GM20431 (cell line): ENCODE measurements around the gene FGD5.

Experiments
- in situ Hi-C: fragments of 300-500 bp; cut with MseI, MboI; formaldehyde crosslinking; loops from one replicate; pipeline ENCODE4 v1.15.0; 2020; ENCODE audit warnings: low sequenced_read_pairs; ENCODE audit not compliant: unreplicated experiment

The FGD5 gene

DNA sequence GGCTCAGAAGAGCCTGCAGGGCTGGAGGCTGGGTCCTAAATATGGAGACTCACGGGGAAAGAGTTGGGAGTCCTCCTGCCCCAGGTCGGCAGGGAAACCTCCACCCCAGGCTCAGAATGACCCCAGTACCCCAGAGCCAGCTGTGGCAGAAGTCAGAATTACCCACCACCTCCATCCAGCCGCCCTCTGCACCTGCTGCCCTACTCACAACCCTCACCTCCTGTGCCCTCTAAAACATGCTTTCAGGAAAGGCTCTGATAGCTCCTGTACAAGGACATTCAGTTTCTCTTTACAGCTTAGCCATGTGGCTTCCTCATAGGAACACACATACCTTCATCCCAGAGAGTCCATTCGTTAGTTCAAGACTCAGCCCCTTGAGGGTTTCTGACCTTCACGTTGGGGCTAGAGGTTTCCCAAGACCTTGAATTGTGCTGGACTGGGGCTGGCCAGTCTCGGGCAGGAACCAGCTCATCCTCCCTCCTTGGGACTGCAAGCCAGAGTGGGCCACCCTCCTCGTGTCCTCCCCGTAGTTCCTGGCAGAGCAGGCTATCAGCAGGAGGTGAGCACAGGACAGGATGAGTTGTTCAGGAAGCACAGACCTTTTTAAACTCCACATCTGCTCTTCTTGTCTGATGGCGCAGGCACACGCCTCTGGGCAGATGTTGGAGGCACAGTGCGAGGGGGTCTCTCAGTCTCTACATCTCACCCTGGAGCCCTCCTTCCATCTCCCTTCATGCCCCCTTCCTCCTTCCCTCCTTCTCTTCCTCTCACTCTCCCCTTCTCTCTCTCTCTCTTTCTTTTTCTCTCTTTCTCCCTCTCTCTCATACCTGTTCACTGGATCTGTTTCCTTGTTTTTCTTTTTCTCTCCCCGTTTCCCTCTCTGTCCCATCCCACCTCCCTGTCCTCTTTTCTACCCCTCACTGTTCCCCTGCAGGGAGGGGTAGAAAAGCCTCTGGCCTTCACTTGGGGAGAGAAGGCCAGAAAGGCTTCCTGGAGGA, 72.7 kb downstream of the FGD5 start:
- in situ Hi-C loops: no loop called here

DNA sequence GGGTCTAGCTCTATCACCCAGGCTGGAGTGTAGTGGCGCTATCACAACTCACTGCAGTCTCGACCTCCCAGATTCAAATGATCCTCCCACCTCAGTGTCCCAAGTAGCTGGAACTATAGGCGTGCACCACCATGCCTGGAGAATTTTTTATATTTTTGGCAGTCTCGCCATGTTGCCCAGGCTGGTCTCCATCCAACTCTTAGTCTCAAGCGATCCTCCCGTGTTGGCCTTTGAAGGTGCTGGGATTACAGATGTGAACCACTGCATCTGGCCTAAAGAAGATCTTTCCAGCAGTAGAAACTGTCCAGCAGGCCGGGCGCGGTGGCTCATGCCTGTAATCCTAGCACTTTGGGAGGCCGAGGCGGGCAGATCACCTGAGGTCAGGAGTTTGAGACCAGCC, 73.5 kb downstream of the FGD5 start:
- in situ Hi-C loops: no loop called here

DNA sequence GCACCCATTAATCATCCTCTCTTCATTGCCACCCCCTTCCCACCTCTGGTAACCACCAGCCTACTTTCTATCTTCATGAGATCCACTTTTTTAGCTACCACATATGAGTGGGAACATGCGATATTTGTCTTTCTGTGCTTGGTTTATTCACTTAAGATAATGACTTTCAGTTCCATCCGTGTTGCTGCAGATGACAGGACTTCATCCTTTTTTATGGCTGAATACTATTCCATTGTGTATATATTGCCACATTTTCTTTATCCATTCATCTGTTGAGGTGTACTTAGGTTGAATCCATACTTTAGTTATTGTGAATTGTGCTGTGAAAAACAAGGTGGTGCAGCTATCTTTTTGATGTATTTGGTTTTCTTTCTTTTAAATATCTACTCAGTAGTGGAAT, 75.3 kb downstream of the FGD5 start:
- in situ Hi-C loops: no loop called here

DNA sequence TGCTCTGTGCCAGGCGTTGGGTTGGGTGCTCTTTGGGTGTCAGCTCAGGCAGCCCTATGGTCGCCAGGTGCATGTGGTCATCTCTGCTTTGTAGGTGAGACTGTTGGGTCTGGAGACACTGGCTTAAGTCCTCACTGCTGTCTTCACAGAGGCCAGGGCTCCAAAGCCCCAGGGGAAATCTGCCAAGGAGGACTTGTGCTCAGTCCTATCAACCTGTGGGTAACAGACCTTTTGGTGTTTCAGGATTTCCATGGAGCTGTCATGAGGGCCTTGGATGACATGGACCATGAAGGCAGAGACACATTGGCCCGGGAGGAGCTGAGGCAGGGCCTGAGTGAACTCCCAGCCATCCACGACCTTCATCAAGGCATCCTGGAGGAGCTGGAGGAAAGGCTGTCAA, 78.5 kb downstream of the FGD5 start:
- in situ Hi-C loops: no loop called here

GRCh38 chr3:14898929-14899328, 80.2 kb downstream of the FGD5 start:
- in situ Hi-C loops: no loop called here

DNA sequence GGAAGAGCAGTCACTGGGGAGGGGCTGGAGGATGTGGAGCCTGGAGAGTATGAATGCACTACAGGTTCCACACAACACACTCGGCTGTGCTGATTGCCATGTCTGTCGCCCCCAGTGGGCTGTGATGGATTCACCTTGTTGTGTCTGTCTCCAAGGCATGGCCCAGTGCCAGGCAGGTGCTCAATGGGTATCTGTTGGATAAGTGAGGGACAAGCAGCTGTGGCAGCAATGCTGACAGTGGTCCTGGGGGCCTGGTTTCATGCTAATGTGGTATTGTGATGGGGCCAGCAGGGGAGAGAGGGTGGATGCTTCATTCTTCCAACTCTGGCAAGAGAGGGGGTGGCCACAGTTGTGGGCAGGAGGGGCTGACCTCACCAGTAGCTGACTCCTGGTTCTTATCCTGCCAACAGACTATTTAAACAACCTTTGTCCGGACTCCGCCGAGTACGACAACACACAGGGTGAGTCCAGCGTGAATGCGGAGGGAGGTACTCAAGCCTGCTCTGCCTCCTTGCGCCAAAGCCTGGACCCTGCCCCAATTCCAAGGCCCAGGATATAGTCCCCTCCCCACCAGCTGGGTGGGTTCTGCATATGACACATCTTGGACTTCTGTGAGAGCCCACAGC, 81.3 kb downstream of the FGD5 start:
- in situ Hi-C loops: loop anchor here (25.0 kb wide), 1 partner anchor 263 kb away; no protein-coding TSS in a partner anchor

GRCh38 chr3:14900881-14901873, 82.4 kb downstream of the FGD5 start:
- in situ Hi-C loops: loop anchor here (25.0 kb wide), 1 partner anchor 264 kb away; no protein-coding TSS in a partner anchor

DNA sequence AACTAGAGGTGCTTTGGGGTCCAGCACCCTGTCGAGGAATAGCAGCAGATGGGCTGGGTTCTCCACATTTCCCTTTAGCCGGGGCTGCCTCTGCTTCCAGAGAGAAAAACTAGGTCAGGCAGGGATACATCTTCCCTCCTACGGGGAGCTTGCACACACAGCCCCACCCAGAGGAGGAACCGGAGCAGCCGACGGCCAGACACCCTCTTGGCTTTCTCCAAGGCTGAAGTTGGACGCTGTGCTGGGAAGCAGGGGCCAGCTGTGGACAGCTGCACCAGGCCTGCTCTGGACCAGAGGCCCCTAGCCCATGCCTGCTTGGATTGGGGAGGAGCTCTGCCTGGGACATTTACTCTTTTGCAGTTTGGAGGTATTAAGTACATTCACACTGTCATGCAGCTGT, 84.0 kb downstream of the FGD5 start:
- in situ Hi-C loops: loop anchor here (25.0 kb wide), 1 partner anchor 265 kb away; no protein-coding TSS in a partner anchor

GRCh38 chr3:14903501-14903900, 84.7 kb downstream of the FGD5 start:
- in situ Hi-C loops: loop anchor here (25.0 kb wide), 1 partner anchor 266 kb away; no protein-coding TSS in a partner anchor

DNA sequence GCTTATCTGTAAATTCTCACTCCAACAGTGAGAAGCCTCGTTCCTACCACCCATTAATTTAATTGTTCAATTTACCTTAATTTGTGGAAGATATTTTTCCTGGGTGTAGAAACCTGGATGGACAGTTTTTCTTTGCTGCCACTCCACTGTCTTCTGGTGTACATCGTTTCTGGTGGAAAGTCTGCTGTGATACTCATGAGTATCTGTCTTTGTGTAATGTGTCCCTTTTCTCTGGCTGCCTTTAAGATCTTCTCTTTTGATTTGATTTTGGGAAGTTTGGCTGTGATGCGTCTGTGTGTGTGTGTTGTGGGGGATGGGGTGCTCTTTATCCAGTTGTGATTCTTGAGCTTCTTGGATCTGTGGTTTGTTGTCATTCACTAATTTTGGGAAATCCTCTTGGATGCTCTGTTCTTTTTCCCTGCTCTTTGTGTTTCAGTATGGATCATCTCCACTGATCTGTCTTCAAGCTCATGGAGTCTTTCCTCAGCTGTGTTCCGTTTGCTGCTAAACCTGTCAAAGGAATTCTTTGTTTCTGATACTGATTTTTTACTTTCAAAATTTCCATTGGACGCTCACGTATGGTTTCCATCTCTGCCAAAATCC, 86.4 kb downstream of the FGD5 start:
- in situ Hi-C loops: loop anchor here (25.0 kb wide), 1 partner anchor 268 kb away; no protein-coding TSS in a partner anchor

- in situ Hi-C loops: loop anchor here (25.0 kb wide), 1 partner anchor 269 kb away; no protein-coding TSS in a partner anchor
These were observed 87.7 kb downstream of the FGD5 start for GRCh38 chr3:14906355-14906971.

GRCh38 chr3:14907043-14907966, 88.5 kb downstream of the FGD5 start:
- in situ Hi-C loops: loop anchor here (25.0 kb wide), 1 partner anchor 270 kb away; no protein-coding TSS in a partner anchor

DNA sequence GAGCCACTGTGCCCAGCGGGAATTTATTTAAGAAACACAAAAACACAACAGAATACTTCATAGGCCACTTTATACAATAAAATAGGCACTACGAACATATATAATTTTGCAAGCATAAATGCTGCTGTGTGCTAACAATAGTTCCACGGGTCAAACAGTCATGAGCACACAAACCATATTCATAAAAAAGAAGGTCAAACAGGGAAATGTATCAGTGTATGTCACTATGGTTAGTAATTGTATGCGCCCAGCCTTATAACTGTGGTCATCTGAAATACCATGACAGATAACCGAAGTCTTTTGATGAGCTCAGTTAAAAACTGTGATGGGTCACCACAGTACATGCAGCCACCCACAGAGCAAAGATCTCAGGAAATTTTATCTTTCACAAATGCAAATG, 90.5 kb downstream of the FGD5 start:
- in situ Hi-C loops: loop anchor here (25.0 kb wide), 1 partner anchor 272 kb away; no protein-coding TSS in a partner anchor

DNA sequence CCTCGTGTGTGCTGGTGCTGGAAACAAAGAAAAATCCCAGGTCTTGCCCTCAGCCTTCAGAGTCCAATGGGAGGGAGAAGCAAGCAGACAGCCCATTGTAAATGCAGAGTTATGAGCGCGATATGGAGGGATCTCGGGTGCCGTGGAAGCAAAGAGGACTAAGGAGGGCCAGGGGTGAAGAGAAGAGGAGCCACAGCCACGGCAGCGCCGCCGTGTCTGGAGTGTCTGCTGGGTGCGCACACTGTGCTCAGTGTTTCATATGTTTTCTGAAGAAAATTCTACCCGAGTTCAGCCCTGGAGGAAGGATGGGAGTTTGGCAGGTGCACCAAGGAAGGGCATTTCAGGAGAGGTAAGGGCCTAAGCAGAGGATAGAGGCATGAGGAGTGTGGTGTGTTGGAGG, 92.9 kb downstream of the FGD5 start:
- in situ Hi-C loops: loop anchor here (25.0 kb wide), 1 partner anchor 274 kb away; no protein-coding TSS in a partner anchor

DNA sequence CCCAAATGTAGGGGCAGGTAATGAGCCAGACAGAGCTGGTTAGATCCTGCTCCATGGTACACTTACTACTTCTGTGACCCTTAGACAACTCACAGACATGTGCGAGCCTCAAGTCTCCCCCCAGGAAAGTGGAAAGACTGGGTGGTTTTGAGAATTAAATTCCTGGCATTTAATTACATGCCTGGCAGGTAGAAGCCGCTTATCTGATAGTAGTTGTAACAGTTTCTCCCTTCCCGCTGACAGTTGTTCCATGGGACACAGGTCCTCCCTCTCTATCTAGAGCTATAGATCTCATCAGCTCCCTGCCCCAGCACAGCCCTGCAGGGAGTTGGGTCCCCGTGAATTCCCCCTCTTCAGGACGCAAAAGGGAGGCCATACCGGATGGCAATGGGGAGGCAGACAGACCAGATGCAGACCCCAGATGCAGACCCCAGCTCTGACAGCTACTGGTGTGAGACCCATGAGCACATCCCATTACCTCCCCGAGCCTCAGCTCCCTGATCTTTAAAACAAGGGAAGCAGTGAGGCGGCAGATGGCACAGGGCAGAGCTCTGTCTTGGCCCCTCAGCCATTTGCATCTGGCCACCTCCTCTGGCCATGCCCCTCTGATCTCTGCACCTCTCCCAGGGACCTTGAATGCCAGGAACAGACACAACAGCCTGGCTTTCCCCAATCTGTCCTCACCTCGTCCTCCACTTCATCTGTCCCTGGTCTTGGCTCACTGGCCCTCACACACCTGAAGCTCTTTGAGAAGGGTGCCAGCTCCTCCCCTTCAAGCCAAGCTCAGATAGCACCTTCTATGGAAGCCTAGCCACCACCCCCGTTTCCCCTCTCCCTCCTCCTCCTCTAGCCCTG, 94.5 kb downstream of the FGD5 start:
- in situ Hi-C loops: loop anchor here (25.0 kb wide), 1 partner anchor 276 kb away; no protein-coding TSS in a partner anchor

GRCh38 chr3:14913926-14914778, 95.4 kb downstream of the FGD5 start:
- in situ Hi-C loops: loop anchor here (25.0 kb wide), 1 partner anchor 277 kb away; no protein-coding TSS in a partner anchor
